ENCODE measurements around the gene ASTN2. TPM values are rescaled to one million over a fixed set of nuclear protein-coding genes. Genes with fewer than 3 reads are reported as not detected.
A peak's percentile ranks its signal among the peaks of the same experiment; 100 is the strongest.
"Not testable (repeated sequence)": the region's sequence is repeated elsewhere in the genome, so short reads cannot be mapped to it uniquely, and the experiment has no call there.

ASTN2 gene
- polyA plus RNA-seq, 1 donor, result 4.2 TPM

GRCh38 chr9:116857321-116857720 is 557.5 kb downstream of the ASTN2 start:
- no peak for DNase-seq

DNA sequence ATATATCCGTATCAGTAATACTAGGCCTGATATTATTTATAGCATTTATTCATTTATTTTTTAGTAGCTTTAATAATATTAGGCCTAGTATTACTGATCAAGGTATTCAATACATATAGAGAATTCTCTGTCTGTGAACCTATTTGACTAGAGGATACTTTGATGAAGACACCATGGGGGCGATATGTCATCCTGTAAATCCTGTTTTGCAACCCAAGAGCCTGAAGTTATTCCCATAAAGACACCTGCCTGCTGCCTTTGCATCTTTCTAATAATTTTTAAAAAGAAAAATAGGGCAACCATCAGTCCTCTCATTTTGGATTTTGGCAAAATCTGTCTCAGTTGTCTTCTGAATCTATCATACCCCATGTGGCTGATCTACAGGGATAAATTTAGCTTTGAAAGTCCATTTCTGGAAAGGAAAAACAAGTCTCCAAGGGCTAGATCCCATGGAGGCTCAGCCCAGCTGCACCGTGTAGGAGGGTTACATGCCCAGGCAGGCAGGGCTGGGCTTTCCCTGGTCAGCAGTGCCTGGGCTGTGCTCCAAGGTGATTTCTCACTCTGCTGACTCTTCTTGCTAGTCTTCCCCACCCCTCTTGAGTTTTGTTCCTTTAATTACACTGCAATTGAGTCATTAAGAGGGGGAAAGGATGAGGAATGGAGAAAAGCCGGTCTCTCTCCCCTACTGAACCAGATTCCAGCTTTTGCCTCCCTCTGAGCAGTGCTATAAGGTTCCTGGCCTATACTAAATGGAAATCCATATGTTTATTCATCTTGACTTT is 558.8 kb downstream of the ASTN2 start:
- DNase-seq, result no peak

DNA sequence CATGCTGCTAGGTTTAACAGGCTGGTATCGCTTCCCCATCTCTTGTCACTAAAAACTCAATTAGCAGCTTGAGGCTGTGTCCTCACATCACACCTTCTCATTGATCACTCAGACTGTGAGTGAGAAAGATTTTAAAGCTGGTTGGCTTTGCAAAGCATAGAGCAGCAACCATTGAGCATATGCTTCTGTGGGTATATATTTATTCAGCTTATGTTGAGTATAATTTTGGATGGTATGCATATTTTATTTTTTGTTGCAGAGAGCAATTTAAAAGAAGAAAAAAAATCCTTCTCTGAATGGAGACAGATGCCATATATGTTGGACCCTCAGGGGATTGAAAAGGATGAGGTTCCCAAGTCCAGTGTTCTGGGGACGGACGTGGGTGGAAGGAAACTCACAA is 565.1 kb downstream of the ASTN2 start:
- DNase-seq, result no peak

GRCh38 chr9:116844621-116845020 is 570.2 kb downstream of the ASTN2 start:
- DNase-seq, result no peak

DNA sequence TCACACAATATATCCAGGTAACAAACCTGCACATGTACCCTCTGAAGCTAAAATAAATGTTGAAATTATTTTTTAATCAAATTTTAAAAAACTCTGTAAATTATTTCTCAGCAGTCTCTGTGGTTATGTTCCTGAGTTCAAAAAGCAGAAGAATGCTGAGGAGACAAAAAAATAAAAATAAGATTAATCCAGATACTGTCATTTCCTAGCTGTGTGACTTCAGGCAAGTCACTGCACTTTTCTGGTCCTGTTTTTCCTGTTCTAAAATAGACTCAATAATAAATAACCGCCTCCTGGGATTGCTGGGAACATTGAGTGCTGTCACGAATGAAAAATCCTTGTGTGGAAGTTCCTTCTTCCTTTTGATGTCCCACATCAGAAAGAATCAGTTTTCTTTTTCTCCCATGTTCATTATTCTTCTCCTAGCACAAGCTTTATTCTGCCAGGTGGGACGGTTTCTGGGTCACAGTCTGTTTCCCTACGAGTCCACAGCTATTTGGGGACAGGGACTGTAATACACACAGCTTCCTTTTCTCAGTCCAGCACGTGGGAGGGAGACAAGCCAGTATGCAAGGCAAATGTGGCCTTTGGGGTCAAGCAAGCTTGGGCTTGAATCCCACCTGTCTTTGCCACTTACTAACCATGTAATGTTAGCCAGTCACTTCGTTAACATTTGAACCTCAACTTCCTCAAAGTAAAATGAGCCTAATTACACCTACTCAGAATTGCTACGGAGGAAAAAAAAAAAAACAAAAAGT is 570.8 kb downstream of the ASTN2 start:
- DNase-seq, result no peak

DNA sequence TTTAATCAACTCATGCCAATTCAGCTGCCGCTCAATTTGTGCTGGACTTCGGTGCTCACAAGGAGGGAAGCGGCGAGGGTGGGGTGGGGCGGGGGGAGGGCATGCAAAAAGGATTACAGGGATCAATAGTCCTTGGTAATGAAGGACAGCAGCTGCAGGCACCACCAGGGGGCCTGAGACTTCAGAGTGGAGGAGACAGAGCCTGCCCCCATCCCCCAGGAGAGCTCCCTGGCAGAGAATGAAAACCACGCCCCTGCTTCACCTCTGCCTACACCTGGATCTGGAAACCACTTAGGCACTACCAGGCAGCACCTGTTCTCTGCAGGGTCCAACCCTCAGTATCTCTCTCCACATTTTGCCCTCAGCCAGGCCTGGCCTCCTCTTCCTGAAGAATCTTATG is 572.2 kb downstream of the ASTN2 start:
- DNase-seq, result no peak

- not testable (repeated sequence) for DNase-seq
Observed at GRCh38 chr9:116838468-116838867, 576.4 kb downstream of the ASTN2 start.

GRCh38 chr9:116837018-116837989 is 577.6 kb downstream of the ASTN2 start:
- DNase-seq, result no peak

GRCh38 chr9:116830321-116830720 is 584.5 kb downstream of the ASTN2 start:
- DNase-seq, result not testable (repeated sequence)

DNA sequence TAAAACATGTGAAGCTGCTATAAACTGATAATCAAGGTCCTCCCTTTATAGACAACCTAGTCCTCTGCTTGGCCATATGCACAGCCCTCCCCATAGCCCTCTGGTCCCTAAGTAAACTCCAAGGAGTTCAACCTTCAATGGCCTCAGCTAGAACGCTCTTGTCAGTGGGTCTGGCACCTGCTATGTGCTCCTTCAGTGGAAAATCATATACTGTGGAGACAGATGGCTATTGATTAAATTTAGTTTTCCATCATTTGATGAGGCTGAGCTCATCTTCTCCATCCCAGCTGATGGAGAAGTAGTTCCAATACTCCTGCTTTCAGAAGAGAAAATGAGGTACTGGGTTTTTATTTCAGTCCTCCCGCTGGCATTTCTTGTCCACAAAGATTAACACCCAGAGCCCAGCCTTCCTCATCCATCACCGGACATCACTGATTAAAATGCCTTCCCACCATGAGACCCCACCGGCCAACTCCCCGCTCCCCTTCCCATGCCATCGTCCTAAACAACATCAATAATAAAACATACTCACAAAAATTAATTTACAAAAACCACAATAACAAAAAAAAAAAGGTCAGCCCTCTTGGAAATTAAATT is 593.1 kb downstream of the ASTN2 start:
- DNase-seq, result no peak

DNA sequence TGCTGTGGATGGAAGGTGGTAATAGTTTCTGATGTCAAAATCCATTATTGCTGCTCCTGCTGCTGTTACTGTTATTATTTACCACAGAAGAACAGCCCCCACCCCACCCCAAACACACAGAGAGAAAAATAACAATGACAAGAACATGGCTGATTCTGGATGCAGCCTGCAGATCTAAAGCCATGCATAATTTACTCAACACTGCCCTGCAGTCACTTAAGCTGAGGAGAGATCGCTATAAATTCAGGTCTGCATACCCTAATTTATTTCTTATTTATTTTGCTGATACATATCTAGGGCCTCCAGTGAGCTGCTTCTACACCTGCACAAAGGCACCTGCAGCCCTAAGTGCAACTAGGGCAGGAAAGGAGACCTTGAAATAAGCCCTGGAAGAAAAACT is 595.7 kb downstream of the ASTN2 start:
- DNase-seq, result no peak

DNA sequence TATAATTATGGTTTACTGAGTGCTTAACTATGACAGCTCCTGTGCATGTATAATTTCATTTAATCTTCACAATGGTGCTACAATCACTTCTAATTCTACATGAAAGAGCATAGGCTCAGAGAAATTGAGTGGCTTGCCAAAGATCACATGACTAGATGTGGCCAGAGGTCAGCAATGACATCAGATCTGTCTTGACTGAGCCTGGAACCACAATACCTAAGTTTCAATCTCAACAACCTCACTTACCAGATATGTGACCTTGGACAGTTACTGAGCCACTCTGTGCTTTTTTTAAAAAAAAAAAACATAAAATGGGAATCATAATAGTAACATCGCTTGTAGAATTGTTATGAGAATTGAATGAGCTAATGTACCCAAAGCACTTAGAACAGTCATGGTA is 597.1 kb downstream of the ASTN2 start:
- DNase-seq, result no peak

- no peak for DNase-seq
Observed at GRCh38 chr9:116816484-116816883, 598.4 kb downstream of the ASTN2 start.

- no peak for DNase-seq
Observed at GRCh38 chr9:116815835-116816234, 599.0 kb downstream of the ASTN2 start.

- no peak for DNase-seq
Observed at GRCh38 chr9:116813031-116813300, 601.9 kb downstream of the ASTN2 start.

- DNase-seq, result no peak
Observed at GRCh38 chr9:116812231-116813030, 602.4 kb downstream of the ASTN2 start.

GRCh38 chr9:116809656-116810055 is 605.2 kb downstream of the ASTN2 start:
- no peak for DNase-seq

DNA sequence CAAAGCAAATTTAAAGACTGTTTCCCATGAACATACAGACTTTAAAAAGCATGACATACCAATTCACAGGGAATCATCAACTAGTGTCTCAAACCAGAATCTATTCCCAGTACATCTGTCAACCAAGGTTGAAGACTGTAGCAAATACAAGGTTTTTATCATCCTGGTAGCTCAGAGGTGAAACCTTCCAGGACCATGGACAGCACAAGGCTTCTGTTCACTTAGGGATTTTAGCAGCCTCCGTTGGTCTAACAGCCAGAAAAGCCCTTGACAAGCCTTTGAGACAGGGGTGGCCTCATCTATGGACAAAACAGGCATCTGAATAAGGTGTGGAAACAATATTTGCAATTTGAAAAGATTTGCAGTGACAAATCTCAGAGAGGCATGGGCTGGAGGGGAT is 608.8 kb downstream of the ASTN2 start:
- DNase-seq, result peak; percentile 26

DNA sequence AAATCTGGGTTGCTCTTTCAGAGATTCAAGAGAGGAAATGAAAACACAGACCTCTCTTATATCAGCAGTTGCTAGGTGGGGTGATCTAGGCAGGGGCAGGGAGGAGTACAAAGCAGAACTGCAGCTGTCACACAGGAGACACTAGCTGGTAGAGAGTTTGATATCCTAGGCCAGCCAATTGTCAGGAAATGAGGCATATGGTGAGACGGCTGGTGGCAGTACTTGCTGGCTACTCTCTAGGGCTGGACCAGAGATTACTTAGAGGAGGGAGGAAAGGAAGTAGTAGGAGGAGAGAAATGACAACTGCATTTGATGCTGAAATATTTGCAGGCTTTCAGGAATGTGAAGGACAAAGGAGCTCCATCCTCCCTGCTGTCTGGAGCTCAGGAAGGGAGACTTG is 614.0 kb downstream of the ASTN2 start:
- DNase-seq, result no peak

- DNase-seq, result no peak
Observed at GRCh38 chr9:116800074-116800473, 614.8 kb downstream of the ASTN2 start.

- DNase-seq, result no peak
Observed at GRCh38 chr9:116798521-116798920, 616.3 kb downstream of the ASTN2 start.

DNA sequence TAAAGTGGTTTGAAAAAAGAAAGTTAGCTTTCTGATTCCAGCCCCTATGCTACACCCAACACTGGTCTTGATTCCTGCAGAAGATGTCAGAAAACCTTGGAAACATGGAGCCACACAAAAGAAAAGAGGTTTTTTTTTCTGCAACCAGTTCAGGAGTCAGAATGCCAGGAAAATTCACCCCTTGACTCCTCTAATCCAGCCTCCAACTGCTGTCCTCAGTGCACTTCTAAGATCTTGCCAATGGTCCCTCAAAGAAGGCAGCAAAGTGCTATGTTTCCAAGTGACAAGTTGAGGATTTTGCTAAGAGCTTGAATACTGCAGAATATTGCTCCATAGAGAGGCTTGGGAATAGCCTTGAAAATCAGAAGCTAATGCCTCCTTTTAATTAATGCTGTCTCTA is 617.6 kb downstream of the ASTN2 start:
- DNase-seq, result no peak
